Stimulated activated CD8-positive, alpha-beta memory T cell treated with anti-CD3 and anti-CD28 coated beads, Interleukin-12 subunit alpha, Interleukin-12 subunit beta, amount 100 ng/mL, for 24 hours (primary cell): Measurements from ENCODE around the gene GLIS1.

Experiments used
- DNase-seq: peaks from one replicate; pipeline ENCODE4 v3.0.0-alpha.2; 2020; ENCODE audit errors: extremely low read depth

GLIS1 gene

GRCh38 chr1:53580739-53581475, 158.1 kb downstream of the GLIS1 start:
- DNase-seq: no peak

- no peak for DNase-seq
Measured at GRCh38 chr1:53580009-53580400, 159.0 kb downstream of the GLIS1 start.

GRCh38 chr1:53579221-53580008, 159.5 kb downstream of the GLIS1 start:
- DNase-seq: no peak

- DNase-seq: no peak
Measured at GRCh38 chr1:53578358-53578757, 160.6 kb downstream of the GLIS1 start.

GRCh38 chr1:53577761-53578100, 161.2 kb downstream of the GLIS1 start:
- no peak for DNase-seq

GRCh38 chr1:53576866-53577760, 161.9 kb downstream of the GLIS1 start:
- no peak for DNase-seq

- DNase-seq: no peak
Measured at GRCh38 chr1:53576381-53576801, 162.6 kb downstream of the GLIS1 start.

GRCh38 chr1:53575955-53576320, 163.0 kb downstream of the GLIS1 start:
- DNase-seq: no peak

GRCh38 chr1:53575141-53575954, 163.6 kb downstream of the GLIS1 start:
- DNase-seq: no peak

GRCh38 chr1:53574621-53575020, 164.3 kb downstream of the GLIS1 start:
- no peak for DNase-seq

- no peak for DNase-seq
Measured at GRCh38 chr1:53573931-53574330, 165.0 kb downstream of the GLIS1 start.

- no peak for DNase-seq
Measured at GRCh38 chr1:53573522-53573921, 165.4 kb downstream of the GLIS1 start.

GRCh38 chr1:53572815-53573173, 166.2 kb downstream of the GLIS1 start:
- DNase-seq: no peak

- no peak for DNase-seq
Measured at GRCh38 chr1:53572065-53572814, 166.7 kb downstream of the GLIS1 start.

GRCh38 chr1:53568540-53568939, 170.4 kb downstream of the GLIS1 start:
- DNase-seq: no peak

GRCh38 chr1:53567851-53568250, 171.1 kb downstream of the GLIS1 start:
- no peak for DNase-seq

GRCh38 chr1:53567450-53567849, 171.5 kb downstream of the GLIS1 start:
- no peak for DNase-seq

- DNase-seq: no peak
Measured at GRCh38 chr1:53563611-53564010, 175.4 kb downstream of the GLIS1 start.

- DNase-seq: no peak
Measured at GRCh38 chr1:53562981-53563379, 176.0 kb downstream of the GLIS1 start.

GRCh38 chr1:53562291-53562980, 176.5 kb downstream of the GLIS1 start:
- no peak for DNase-seq
